ENCODE data around the gene DHRS3. TPM values are rescaled to one million over a fixed set of nuclear protein-coding genes. Genes with fewer than 3 reads are reported as not detected.

DHRS3 gene
- total RNA-seq, 1 experiment from 2014 or later: 54.5 TPM

- Mint-ChIP-seq H3K36me3 (ENCODE audit: insufficient read depth in 1 of 3, low read depth in 3 of 3) (no peaks in the 10 kb centered on the region), H3K4me3 (no peak overlapping the region), H3K27me3 (ENCODE audit: low read depth) (no peaks in the 10 kb centered on the region; the same call in none of the 2 replicates), H3K27ac (no peak overlapping the region), H3K9me3 (no peaks in the 10 kb centered on the region; a peak in 1 of 5 replicates), H3K4me1 (peaks cover 19 to 27% of the 10 kb centered on the region in 2 experiments)
- Histone ChIP-seq H3K27me3 (ENCODE audit: insufficient read depth, low read length) (no peaks in the 10 kb centered on the region), H4K20me1 (ENCODE audit: control insufficient read depth, insufficient read depth, insufficient read length) (no peaks in the 10 kb centered on the region), H3K79me1 (ENCODE audit: insufficient read depth, low read depth, low read length, poor library complexity, severe bottlenecking) (no peaks in the 10 kb centered on the region), H2BK120ac (ENCODE audit: low read depth, low read length, poor library complexity, severe bottlenecking) (no peak overlapping the region), H3K56ac (ENCODE audit: insufficient read length, low read depth, low read length) (no peak overlapping the region), H2AK5ac (ENCODE audit: insufficient read length, low read length) (no peak overlapping the region), H2AFZ (ENCODE audit: low read length) (no peak overlapping the region), H3K9ac (ENCODE audit: extremely low read depth, insufficient read length, low read length) (no peak overlapping the region), H4K8ac (replicated peaks; ENCODE audit: insufficient read length, low read depth, low read length) (no peak overlapping the region), H3K18ac (ENCODE audit: insufficient read length, low read depth, low read length) (no peak overlapping the region), H3T11ph (ENCODE audit: low read length) (no peak overlapping the region), H3K23ac (ENCODE audit: insufficient read length, low read depth, low read length) (no peak overlapping the region), H3K23me2 (ENCODE audit: insufficient read length, low read depth, low read length, poor library complexity, severe bottlenecking) (no peaks in the 10 kb centered on the region), H2BK12ac (ENCODE audit: insufficient read length, low read depth, low read length) (no peak overlapping the region), H3K27ac (ENCODE audit: insufficient read length, low read depth, low read length) (no peak overlapping the region), H3K4me1 (ENCODE audit: insufficient read depth, low read length) (no peaks in the 10 kb centered on the region; the same call in 1 of the 2 replicates), H3K4me2 (ENCODE audit: insufficient read depth, insufficient read length, low read length) (no peak overlapping the region), H4K91ac (ENCODE audit: insufficient read length, low read depth, low read length) (no peak overlapping the region), H2BK15ac (ENCODE audit: low read depth, low read length) (no peak overlapping the region), H3K79me2 (ENCODE audit: insufficient read depth, low read length) (no peaks in the 10 kb centered on the region), H3K14ac (ENCODE audit: insufficient read depth, low read length) (no peak overlapping the region), H2BK5ac (ENCODE audit: insufficient read length, low read length) (no peak overlapping the region), H3K9me3 (ENCODE audit: control insufficient read depth, low read depth, low read length) (no peaks in the 10 kb centered on the region), H4K5ac (ENCODE audit: insufficient read length, low read depth, low read length) (no peak overlapping the region), H2BK20ac (ENCODE audit: low read depth, low read length, poor library complexity, severe bottlenecking) (no peak overlapping the region), H3K4ac (ENCODE audit: low read depth, low read length) (no peak overlapping the region)
- no peak for DNase-seq
- no peak for TF ChIP-seq CTCF (conservative IDR thresholded peaks at IDR 0.05)
- no CpG with 5 or more reads among the region's 14 CpGs for WGBS (ENCODE audit: extremely low coverage, insufficient read length, low lambda C conversion rate)
Observed at GRCh38 chr1:12548279-12548972, 69.6 kb downstream of the DHRS3 start.

Data from H9 (cell line).